ENCODE data around the gene FLACC1. TPM values are rescaled to one million over a fixed set of nuclear protein-coding genes. Genes with fewer than 3 reads are reported as not detected.

The FLACC1 gene
- total RNA-seq, 1 experiment from 2014 or later = 0.17 TPM

DNA sequence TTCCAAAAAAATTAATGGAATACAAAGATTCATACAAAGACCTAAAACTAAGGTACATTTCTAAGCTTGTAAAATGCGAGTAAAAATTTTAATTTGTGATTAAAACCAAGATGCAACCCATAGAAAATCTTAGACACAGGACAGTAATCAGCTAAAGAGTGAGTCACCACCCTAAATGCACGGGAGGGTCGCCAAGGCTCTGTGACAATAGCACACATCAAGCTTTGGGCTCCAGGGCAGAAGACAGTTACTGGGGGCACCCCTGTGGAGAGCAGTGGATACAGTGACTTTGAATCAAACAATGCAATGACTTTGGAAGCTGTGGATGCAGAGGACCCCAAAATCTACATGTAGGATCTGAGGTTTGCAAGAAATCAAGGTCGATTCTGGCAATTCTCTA lies 7.5 kb downstream of the FLACC1 start (continued):
- TF ChIP-seq, protein P1, sequence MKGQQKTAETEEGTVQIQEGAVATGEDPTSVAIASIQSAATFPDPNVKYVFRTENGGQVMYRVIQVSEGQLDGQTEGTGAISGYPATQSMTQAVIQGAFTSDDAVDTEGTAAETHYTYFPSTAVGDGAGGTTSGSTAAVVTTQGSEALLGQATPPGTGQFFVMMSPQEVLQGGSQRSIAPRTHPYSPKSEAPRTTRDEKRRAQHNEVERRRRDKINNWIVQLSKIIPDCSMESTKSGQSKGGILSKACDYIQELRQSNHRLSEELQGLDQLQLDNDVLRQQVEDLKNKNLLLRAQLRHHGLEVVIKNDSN (CRISPR knock-in tag; IDR thresholded peaks at IDR 0.05) = no peak
- TF ChIP-seq ZNF416 (CRISPR knock-in tag; IDR thresholded peaks at IDR 0.05) (no peak), ZNF671 (CRISPR knock-in tag; IDR thresholded peaks at IDR 0.05) (no peak), FOXK1 (CRISPR knock-in tag; IDR thresholded peaks at IDR 0.05) (no peak), JAZF1 (CRISPR knock-in tag; IDR thresholded peaks at IDR 0.05) (no peak)
- TF ChIP-seq, protein P2, sequence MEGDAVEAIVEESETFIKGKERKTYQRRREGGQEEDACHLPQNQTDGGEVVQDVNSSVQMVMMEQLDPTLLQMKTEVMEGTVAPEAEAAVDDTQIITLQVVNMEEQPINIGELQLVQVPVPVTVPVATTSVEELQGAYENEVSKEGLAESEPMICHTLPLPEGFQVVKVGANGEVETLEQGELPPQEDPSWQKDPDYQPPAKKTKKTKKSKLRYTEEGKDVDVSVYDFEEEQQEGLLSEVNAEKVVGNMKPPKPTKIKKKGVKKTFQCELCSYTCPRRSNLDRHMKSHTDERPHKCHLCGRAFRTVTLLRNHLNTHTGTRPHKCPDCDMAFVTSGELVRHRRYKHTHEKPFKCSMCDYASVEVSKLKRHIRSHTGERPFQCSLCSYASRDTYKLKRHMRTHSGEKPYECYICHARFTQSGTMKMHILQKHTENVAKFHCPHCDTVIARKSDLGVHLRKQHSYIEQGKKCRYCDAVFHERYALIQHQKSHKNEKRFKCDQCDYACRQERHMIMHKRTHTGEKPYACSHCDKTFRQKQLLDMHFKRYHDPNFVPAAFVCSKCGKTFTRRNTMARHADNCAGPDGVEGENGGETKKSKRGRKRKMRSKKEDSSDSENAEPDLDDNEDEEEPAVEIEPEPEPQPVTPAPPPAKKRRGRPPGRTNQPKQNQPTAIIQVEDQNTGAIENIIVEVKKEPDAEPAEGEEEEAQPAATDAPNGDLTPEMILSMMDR (IDR thresholded peaks at IDR 0.05) = no peak

- CTCF ChIA-PET = interaction anchor here (1.4 kb wide), 1 partner anchor 15 kb away, joined by 3 read pairs; no protein-coding TSS in a partner anchor
- H3K27me3 Mint-ChIP-seq (ENCODE audit: low read depth) = no peaks in the 10 kb centered on the region
- POLR2A ChIA-PET = no interaction called here
- no peaks in the 10 kb centered on the region for H3K9me3 Mint-ChIP-seq
- ATAC-seq = no peak
- peaks cover under 1% of the 10 kb centered on the region for H3K4me1 Mint-ChIP-seq
- no peak overlapping the region for H3K4me3 Mint-ChIP-seq
- DNase-seq (ENCODE audit: low spot score) = no peak
- H3K36me3 Mint-ChIP-seq = no peaks in the 10 kb centered on the region
- H3K27ac Mint-ChIP-seq = no peak overlapping the region
- TF ChIP-seq FOXP1 (CRISPR knock-in tag; IDR thresholded peaks at IDR 0.05; ENCODE audit: borderline replicate concordance) = no peak
- TF ChIP-seq ESRRA (CRISPR knock-in tag; IDR thresholded peaks at IDR 0.05; ENCODE audit: borderline replicate concordance) = no peak
- no peak for TF ChIP-seq PRDM15 (CRISPR knock-in tag; IDR thresholded peaks at IDR 0.05)
- TF ChIP-seq EMX1 (CRISPR knock-in tag; IDR thresholded peaks at IDR 0.05) = no peak
- no peak for TF ChIP-seq CREB1 (CRISPR knock-in tag; IDR thresholded peaks at IDR 0.05)
- no peak for TF ChIP-seq ZNF281 (CRISPR knock-in tag; IDR thresholded peaks at IDR 0.05)
- no peak for TF ChIP-seq NR2C2 (CRISPR knock-in tag; IDR thresholded peaks at IDR 0.05)
- TF ChIP-seq ZNF425 (CRISPR knock-in tag; conservative IDR thresholded peaks at IDR 0.05) = no peak
- TF ChIP-seq, protein P3, sequence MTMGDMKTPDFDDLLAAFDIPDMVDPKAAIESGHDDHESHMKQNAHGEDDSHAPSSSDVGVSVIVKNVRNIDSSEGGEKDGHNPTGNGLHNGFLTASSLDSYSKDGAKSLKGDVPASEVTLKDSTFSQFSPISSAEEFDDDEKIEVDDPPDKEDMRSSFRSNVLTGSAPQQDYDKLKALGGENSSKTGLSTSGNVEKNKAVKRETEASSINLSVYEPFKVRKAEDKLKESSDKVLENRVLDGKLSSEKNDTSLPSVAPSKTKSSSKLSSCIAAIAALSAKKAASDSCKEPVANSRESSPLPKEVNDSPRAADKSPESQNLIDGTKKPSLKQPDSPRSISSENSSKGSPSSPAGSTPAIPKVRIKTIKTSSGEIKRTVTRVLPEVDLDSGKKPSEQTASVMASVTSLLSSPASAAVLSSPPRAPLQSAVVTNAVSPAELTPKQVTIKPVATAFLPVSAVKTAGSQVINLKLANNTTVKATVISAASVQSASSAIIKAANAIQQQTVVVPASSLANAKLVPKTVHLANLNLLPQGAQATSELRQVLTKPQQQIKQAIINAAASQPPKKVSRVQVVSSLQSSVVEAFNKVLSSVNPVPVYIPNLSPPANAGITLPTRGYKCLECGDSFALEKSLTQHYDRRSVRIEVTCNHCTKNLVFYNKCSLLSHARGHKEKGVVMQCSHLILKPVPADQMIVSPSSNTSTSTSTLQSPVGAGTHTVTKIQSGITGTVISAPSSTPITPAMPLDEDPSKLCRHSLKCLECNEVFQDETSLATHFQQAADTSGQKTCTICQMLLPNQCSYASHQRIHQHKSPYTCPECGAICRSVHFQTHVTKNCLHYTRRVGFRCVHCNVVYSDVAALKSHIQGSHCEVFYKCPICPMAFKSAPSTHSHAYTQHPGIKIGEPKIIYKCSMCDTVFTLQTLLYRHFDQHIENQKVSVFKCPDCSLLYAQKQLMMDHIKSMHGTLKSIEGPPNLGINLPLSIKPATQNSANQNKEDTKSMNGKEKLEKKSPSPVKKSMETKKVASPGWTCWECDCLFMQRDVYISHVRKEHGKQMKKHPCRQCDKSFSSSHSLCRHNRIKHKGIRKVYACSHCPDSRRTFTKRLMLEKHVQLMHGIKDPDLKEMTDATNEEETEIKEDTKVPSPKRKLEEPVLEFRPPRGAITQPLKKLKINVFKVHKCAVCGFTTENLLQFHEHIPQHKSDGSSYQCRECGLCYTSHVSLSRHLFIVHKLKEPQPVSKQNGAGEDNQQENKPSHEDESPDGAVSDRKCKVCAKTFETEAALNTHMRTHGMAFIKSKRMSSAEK (CRISPR knock-in tag; IDR thresholded peaks at IDR 0.05; ENCODE audit: borderline replicate concordance) = no peak
- TF ChIP-seq, protein P4, sequence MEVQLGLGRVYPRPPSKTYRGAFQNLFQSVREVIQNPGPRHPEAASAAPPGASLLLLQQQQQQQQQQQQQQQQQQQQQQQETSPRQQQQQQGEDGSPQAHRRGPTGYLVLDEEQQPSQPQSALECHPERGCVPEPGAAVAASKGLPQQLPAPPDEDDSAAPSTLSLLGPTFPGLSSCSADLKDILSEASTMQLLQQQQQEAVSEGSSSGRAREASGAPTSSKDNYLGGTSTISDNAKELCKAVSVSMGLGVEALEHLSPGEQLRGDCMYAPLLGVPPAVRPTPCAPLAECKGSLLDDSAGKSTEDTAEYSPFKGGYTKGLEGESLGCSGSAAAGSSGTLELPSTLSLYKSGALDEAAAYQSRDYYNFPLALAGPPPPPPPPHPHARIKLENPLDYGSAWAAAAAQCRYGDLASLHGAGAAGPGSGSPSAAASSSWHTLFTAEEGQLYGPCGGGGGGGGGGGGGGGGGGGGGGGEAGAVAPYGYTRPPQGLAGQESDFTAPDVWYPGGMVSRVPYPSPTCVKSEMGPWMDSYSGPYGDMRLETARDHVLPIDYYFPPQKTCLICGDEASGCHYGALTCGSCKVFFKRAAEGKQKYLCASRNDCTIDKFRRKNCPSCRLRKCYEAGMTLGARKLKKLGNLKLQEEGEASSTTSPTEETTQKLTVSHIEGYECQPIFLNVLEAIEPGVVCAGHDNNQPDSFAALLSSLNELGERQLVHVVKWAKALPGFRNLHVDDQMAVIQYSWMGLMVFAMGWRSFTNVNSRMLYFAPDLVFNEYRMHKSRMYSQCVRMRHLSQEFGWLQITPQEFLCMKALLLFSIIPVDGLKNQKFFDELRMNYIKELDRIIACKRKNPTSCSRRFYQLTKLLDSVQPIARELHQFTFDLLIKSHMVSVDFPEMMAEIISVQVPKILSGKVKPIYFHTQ (CRISPR knock-in tag; IDR thresholded peaks at IDR 0.05) = no peak
- no peak for TF ChIP-seq RELA (CRISPR knock-in tag; IDR thresholded peaks at IDR 0.05; ENCODE audit: borderline replicate concordance)
- TF ChIP-seq ZNF317 (CRISPR knock-in tag; IDR thresholded peaks at IDR 0.05; ENCODE audit: borderline replicate concordance, low read depth) = no peak
Measured at GRCh38 chr2:201348758-201349157, 8.4 kb downstream of the FLACC1 start.
